NCI-H1417 (cell line): ENCODE data around the gene C2orf76.
A peak's percentile ranks its signal among the peaks of the same experiment; 100 is the strongest.
"Not testable (repeated sequence)": the region's sequence is repeated elsewhere in the genome, so short reads cannot be mapped to it uniquely, and the experiment has no call there.

Experiments
- DNase-seq, 3 experiments: peaks; one replicate each; lab custom pipeline; 2025; lab: John Stamatoyannopoulos, UW

C2orf76 gene

DNA sequence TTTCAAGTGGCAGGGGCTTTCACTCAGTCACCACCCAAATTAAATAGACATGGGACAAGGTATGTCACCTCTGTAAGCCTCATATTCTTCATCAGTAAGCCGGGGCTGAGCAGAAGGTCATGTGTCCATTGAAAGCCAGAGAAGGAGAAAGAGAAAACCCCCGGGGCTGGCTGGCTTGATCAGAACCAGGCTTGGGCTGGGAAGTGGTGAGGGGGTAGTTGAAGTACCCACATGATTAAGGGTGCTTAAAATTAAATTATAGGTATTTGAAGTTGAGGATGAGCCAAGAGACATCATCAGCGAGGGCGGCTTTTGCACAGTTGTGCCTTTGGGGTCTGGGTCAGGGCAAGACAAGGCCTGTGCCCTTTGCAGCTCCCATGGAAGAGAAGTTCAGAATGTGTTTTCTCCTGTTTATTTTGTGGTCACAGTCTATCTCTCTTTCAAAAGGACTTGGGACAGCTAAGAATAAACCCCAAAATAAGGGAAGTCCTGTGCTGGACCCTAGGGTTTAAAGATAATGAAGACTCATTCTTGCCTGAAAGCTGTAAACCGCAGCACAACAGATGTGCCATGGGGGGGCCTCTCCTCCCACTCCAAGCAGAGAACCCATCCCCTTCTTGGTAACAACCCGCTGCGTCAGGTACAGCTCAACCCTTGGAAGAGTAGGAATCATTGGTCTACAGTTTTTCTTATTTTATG, 10.8 kb upstream of the C2orf76 start:
- DNase-seq: no peak

DNA sequence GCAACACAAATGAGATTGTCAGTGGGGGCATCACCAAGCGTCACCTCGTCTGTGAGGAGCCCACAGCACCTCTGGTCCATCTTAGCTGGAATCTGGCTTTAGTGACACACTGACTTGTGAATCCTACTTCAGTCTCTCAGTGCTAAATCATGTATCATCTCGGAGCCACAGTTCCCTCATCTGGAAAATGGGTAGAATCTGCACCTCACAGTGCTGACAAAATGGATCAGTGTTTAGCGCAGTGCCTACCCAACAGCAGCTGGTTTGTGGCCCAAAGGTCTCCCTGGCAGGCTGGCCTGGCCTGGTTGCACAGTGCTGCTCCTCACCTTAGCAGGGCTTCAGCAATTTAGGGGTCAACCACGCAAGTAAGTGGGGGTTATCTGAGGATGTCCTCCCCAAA, 10.2 kb upstream of the C2orf76 start:
- no peak for DNase-seq

- not testable (repeated sequence) for DNase-seq
Observed at GRCh38 chr2:119376406-119376805, 9.8 kb upstream of the C2orf76 start.

DNA sequence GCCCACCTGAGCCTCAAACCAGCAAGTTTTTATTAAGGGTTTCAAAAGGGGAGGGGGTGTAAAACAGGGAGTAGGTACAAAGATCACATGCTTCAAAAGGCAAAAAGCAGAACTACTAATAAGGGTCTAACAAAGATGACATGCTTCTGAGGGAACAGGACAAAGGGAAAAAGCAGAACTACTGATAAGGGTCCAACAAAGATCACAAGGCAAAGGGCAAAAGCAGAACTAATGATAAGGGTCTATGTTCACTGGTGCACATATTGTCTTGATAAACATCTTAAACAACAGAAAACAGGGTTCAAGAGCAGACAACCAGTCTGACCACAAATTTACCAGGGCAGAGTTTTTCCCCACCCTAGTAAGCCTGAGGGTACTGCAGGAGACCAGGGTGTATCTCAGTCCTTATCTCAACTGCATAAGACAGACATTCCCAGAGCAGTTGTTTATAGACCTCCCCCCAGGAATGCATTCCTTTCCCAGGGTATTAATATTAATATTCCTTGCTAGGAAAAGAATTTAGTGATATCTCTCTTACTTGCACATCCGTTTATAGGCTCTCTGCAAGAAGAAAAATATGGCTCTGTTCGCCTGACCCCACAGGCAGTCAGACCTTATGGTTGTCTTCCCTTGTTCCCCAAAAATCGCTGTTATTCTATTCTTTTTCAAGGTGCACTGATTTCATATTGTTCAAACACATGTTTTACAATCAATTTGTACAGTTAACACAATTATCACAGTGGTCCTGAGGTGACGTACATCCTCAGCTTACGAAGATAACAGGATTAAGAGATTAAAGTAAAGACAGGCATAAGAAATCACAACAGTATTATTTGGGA, 7.5 kb upstream of the C2orf76 start:
- not testable (repeated sequence) for DNase-seq

DNA sequence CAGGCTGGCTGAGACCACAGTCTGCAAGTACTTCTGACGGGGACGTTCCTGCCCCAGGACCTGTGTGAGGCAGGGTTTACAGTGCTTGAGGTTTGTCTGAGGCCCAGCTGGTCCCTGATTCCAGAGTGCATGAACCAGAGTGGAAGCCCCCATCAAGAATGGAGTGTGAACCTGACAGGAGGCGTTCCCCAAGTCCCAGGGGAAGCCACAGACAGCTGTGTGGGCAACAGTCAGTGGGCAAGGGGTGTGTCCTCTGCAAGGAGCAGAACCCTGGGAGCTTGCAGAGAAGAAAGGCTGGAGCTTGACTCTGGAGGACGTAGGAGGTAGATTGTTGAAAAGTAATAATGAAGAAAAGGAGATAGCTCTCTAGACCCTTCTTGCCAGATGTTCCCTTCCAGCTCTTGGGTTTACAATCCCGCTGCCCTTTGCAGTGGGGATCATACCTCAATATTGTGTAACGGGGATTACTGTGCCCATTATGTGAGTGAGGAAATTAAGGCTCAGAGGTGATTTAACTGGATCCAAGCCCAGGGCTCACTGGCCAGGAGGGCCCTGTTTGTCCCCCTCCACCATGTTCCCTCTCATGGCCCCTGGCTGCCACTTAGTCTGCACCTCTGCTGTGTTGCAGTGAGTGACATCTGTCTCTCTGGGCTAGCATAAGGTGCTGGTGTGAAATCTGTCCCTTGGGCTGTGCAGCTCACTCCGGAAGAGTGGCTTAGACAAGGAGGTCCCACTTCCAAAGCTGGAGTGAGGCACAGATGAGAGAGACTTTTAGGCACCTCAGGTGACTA, 6.3 kb upstream of the C2orf76 start:
- no peak for DNase-seq

- no peak for DNase-seq
Observed at GRCh38 chr2:119371111-119371510, 4.5 kb upstream of the C2orf76 start.

- no peak for DNase-seq
Observed at GRCh38 chr2:119369845-119370244, 3.2 kb upstream of the C2orf76 start.

GRCh38 chr2:119367472-119368099, 952 bp upstream of the C2orf76 start:
- DNase-seq: peak in 2 of 3 experiments; percentile 65 to 69

DNA sequence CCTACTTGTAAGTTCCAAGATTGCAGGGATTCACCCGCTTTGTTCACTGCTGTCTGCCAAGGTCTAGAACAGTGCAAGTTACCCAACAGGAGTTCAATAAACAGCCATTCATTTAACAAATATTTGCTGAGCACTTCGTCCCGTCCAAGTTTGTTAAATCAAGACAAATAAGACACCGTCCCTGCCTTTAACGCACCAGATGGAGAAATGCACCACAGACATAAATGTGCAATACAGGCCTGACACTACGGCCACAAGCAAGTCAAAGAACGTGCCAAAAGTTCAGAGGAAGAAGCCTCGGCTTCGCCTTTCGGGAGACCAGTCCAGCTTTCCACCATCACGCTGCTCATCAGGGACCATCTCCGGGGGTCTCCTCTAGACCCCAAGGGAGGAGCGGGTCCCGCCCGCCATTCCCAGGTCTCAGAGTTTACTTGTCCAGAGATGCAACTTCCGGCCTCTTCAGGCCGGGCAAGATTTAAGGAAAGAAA, 429 bp downstream of the C2orf76 start:
- DNase-seq: peak in 1 of 3 experiments; percentile 73

GRCh38 chr2:119365436-119365835, 1.2 kb downstream of the C2orf76 start:
- DNase-seq: no peak

DNA sequence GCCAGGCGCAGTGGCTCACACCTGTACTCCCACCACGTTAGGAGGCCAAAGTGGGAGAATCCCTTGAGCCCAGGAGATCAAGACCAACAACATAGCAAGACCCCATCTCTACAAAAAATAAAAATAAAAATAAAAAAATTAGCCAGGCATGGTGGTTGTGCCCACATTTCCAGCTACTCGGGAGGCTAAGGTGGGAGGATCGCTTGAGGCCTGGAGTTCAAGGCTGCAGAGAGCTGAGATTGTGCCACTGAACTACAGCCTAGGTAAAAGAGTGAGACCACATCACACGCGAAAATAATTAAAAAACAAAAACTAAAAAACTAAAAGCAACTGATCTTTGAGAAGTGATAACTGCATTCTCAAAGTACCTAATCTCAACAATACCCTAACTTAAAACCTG, 1.8 kb downstream of the C2orf76 start:
- no peak for DNase-seq

DNA sequence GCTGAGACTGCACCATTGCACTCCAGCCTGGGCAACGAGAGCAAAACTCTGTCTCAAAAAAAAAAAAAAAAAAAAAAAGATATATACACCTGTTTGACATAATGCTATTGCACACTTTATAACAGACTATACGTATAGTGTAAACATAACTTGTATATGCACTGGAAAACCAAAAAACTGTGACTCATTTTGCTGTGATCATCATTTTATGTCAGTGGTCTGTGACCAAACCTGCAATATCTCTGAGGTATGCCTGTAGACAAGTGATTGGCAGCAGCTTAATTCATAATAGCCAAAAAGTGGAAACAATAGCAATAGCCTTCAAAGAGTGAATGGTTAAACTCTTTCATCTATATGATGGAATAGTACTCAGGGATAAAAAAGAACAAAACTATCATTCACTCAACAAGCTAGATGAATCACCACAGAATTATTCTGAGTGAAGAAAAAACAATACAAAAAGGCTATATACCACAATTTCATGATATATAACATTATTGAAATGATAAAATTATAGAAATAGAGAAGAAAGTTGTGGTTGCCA, 6.1 kb downstream of the C2orf76 start:
- DNase-seq: no peak

GRCh38 chr2:119359774-119360173, 6.9 kb downstream of the C2orf76 start:
- no peak for DNase-seq

DNA sequence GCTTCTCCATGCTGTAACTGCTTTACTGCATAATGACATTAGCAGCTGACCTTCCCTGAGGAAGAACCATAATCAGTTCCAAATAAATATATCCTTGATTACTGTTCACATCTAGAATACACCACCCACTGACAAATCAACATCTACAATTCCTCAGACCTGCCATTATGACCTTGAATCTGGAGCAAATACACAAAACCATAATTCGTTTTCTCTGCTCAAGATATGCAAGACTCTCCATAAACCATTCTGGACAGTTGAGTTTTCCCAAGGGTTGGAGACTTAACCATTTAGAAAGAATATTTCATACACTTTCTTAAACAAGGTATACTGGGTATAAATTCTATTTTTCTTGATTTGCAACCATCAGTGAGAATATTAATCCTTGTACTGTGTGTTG, 11.8 kb downstream of the C2orf76 start:
- peak in 1 of 3 experiments; percentile 2 for DNase-seq

DNA sequence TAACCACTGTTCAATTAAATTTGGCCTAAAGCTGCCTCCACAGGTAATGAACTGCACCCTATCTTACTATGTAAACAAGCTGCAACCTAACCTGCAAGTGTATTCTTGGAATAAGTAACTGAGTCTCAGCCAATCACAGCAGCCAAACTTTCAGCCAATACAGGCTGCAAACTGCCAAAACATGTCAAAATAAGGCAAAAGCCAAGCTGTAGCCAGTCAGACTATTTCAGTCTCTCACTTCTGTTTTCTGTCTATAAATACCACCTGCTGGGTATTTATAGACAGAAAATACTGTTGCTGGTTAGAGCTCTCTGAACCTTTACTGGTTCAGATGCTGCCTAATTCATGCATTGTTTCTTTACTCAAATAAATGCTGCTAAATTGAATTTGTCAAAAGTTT, 14.3 kb downstream of the C2orf76 start:
- no peak for DNase-seq

GRCh38 chr2:119350311-119350998, 16.2 kb downstream of the C2orf76 start:
- no peak for DNase-seq

DNA sequence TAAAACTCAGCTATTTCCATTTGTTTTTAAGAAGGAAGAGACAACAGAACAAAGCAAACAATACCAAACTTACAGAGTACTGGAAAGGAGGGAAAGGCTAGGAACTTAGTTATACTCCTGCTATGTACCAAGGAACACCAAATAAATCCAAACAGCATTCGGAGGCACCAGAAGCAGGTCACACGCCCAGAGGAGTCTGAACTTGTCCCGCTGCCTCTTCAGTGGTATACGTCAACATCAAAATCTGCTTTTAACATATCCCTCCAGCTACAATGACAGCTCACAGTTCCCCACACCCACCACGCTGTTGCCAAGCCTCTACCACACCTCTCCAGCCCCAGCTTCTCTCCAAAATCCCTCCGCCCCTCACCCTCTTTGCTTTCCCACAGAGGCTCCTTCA, 17.3 kb downstream of the C2orf76 start:
- DNase-seq: no peak

GRCh38 chr2:119341684-119342083, 24.9 kb downstream of the C2orf76 start:
- no peak for DNase-seq

DNA sequence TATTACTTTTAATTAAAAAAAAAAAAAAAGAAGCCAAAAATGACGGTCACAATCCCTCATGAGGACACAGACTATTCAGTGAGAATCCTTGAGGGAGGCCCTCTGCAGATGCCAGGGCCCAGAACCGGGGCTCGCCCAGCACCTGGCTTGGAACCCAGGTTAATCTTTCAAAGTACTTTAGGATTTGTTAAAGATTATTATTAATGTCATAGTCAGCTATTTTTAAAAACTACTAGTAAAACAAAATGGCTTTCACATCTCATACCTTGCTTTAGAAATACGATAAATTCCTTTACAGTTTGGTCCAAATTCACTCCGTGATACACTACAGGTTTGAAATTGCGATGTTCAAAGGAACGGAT, 27.1 kb downstream of the C2orf76 start:
- no peak for DNase-seq

- no peak for DNase-seq
Observed at GRCh38 chr2:119338826-119339561, 27.6 kb downstream of the C2orf76 start.
